NCI-H1694 (cell line): ENCODE results near the gene ZNF366.
"Not testable (repeated sequence)": the region's sequence is repeated elsewhere in the genome, so short reads cannot be mapped to it uniquely, and the experiment has no call there.

Experiments used
- DNase-seq: peaks from one replicate; lab custom pipeline; 2025; lab: John Stamatoyannopoulos, UW

The ZNF366 gene

DNA sequence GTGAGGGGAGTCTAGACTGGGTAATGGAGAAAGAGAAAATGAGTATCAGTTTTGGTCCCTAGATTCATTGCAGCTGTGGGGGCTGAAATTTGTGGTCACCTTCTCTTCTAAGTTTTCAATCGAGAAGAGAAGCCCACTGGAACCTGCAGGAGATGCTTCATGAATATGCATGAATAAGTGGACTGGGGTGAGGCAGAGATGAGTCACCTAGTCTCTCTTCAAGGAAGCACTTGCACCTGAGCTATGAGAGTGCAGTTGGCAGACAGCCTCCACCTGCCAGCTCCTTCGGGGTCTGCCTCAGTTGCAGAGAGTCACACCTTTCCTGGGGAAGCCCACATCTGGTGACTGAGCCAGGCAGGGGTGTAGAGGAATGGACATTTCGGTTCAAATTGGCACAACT is 69.1 kb downstream of the ZNF366 start:
- no peak for DNase-seq

DNA sequence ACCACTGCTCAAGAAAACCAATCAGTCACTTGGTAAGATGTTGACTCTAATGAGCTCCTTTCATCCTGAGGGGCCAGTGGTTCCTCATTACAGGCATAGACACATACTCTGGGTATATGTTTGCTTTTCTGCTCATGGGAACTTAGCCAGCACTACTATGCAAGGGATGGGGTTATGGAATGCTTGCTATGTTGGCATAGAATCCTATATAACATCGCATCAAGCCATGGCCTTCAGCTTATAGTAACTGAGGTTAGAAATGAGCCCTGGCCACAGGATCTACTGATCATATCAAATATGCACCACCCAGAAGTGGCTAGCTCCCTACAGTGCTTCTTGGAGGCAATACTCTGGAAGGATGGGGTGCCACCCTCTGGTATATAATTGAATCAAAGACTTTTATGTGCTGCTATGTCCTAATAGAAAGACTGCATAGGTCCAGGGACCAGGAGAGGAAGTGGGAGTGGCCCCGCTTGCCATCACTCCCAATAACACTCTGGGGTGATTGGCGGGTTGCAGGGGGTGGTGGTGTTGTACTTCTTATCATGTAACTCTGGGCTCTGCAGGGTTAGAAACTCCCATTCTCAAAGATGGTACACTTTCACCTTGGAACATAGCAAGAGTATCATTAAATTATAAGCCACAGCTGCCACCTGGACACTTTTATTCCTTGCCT is 70.3 kb downstream of the ZNF366 start:
- DNase-seq, result no peak

DNA sequence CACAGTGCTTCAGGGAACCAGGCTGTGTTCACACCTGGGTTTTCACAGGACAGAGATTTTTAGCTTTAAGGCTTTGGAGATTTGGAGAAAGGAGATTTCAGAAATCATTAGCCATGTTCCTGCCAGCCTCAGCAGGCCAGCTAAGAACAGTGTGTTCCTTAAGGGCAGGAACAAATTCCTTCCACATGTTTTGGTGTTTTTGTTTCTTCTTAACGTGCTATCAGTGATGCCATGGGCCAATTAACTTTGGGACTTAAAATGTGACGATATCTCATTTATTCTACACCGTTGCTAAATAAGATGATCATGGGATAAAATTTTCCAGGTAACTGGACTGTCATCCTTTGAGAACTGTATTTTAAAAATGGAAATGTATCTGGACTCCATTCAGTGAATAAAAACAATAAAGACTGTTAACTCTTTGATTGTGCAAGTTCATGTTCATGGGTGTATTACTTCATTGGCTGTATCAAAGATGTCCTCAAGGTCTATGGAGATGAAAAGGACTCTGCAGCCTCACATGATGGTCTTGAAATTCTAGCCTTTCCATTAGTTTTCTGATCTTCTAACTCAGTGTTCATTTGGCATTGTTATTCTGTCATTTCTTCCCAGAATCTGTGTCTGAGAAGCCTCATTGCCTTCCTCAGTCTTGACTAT is 72.3 kb downstream of the ZNF366 start:
- DNase-seq, result no peak

DNA sequence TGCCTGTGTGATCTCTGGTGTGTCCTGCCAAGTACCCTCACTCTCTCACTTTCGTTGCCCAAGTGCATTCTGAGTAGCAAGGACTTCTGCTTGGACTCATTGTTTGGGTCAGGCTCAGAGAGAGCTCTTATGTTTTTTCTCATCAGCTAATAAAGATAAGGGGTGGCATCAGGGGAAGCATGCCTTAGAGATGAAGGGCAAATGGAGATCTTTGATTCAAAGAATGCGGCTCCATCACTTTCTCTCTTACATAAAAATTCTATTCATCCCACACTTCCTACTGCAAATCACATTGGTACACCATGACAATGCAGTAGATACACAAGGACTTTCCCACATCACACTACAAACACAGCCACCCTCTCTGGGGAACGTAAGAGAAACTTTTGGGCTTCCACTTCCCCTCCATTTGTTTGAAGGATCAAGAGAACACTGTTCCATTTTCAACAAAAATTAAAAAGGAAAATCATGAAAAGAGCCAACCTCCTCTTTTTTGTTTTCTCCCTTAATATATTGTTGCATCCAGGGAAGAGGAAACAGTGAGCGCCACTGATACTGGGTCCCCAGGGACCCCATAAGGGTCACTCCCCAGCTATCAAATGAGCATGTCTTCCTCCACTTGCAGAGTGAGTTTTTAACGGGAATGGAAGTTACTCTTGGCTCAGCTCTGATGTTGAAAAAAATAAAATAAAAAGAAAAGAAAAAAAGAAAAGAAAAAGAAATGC is 73.0 kb downstream of the ZNF366 start:
- DNase-seq, result no peak

DNA sequence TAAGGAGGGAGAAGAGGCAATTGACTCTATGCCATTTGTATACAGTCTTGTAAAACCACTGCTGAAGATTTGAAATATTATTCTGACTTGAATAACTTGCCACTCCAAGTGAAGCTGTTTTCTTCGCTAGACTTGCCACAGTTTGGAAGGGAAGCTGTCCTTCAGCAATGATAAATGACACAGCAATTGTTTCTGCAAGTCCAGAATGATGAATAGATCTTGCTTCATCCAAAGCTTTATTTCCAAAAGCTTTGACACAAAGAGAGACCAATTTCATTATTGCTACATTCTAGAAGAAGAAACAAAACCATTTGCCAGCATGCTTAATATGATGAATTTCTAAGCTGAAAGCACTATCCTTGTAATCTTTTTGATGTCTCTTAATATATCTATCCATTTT is 73.7 kb downstream of the ZNF366 start:
- no peak for DNase-seq

DNA sequence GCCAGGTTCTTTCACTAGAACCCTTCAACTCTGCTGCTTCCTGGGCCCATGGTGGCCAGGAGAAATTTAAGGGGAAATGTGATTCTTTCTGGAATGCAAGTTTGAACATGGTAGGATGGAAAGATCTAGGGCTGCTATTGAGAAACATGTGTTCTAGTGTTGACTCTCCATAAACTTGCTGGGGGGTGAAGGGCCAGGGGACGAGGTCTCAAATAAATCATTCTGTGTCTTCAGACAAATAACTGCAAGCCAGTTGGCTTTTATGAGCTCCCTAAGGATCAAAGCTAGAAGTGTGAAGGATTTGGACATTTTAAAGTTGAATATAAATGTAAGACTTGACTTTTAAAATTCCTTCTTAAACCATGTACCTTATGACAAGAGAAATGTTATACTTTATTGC is 78.5 kb downstream of the ZNF366 start:
- no peak for DNase-seq

DNA sequence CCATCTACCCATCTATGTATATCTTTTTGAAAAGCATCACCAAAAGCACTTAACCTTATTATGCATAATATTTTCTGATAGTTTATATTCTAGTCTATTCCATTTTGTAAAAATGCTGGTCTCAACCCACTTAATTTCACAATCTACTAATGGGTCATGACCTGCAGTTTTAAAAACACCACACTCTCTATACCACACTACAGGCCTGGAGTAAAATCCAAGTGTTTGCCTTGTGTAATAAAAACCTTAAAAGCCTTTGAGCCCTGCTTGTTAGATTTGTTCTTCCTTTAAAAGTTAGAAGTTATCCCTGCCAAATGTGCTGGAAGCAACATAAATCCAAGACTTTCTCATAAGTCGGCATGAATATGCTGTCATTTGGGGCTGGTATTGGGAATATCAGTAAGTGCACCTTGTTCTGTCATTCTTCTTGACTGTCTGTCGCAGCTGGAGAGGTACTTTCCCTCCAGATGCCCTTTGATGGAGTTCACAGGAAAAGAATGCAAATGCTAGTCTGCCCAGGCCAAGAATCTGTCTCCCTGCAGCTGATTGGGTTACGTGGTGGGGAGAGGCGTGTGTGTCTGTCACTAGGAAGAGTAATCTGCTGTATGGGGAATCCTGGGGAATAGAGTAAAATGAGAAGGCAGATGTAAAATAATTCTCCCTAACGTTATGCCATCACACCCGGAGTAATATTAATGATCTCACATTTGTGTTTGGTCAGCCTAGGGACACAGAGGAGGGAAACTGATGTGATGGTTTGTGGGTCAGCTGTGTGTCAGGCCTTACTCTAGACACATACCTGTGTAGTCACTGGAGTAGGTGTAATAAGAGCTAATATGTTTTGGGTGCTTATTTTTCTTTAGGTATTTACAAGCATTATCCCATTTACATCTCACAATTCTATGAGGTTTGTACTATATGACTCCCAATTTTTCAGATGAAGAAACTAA is 79.4 kb downstream of the ZNF366 start:
- no peak for DNase-seq

DNA sequence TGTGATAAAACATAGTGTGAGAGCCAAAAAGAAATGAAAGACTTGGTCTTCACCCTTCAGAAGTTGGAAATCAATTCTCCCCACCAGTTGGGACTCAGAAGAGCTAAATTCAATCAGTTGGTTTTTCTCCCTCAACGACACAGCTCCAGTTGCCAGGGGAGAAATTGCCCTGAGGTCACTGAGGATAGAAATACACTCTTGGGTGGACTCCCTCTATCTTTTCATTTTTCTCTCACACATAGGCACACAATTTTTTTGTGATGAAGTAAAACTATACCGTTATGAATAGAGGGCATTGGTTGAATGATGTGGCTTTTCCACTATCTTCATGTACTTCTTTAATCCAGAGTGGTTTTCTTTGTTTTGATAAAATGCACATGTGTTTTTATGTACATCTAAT is 80.2 kb downstream of the ZNF366 start:
- DNase-seq, result no peak

DNA sequence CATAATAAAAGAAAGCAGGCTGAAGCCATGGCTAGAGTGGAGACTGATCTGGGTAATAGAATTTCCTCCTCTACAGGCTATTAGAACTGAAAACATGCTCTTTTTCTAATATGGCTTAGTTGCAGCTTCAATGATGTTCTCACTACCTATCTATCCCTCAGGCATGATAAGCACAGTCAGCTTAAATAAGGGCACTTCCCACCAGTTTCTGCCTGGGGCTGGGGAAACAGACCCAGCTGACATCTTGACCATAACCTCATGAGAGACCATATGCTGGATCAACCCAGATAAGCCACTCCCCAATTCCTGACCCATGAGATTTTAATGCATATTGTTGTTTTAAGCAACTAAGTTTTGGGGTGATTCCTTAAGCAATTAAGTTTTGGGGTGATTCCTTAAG is 81.2 kb downstream of the ZNF366 start:
- DNase-seq, result no peak

DNA sequence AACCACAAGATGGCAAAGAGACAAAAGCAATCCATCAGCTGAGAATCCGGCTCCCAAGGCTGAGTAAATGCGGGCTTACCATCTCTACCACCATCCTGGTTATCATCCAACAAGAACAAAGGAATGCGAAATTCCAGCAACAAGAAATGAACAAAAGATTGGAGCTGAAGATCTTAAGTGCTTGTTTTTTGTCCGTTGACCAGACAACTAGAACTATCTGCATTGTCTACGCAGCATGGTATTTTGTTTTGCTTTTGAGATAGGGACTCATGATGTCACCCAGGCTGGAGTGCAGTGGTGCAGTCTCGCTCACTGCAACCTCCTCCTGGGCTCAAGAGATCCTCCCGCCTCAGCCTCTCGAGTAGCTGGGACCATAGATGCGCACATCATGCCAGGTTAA is 88.9 kb downstream of the ZNF366 start:
- no peak for DNase-seq

DNA sequence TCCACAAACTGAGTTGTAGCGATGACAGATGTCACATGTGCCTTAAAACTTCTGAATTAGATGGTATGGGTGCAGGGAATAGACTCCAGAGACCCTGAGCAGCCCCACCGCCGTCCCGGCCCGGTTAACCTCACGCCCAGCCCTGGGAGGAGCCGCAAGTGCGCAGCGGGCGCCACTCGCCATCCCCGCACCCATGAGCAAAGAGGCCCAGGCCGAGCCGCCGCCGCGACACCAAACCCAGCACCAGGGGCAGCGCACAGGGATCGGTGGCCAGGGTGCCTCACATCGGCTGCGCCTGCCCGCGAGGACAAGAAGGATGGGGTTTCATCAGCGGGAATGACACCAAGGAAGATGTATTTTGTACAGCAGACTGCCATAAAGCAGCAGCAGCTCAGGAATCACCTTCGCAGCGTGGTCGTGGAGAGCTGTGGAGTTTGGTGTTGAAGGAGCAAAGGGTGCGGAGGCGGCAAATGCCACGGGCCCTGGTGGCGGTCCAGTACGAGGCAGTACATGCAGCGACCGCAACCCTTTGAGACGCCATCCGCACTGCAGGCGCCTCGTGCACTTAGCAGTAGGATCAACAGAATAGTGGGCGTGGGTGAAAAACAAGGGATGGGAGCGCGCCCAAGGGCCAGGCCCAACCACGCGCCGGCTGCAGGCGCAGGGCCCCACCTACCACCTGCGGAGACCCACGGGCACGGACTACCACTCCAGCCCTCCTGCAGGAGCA is 89.7 kb downstream of the ZNF366 start:
- no peak for DNase-seq

DNA sequence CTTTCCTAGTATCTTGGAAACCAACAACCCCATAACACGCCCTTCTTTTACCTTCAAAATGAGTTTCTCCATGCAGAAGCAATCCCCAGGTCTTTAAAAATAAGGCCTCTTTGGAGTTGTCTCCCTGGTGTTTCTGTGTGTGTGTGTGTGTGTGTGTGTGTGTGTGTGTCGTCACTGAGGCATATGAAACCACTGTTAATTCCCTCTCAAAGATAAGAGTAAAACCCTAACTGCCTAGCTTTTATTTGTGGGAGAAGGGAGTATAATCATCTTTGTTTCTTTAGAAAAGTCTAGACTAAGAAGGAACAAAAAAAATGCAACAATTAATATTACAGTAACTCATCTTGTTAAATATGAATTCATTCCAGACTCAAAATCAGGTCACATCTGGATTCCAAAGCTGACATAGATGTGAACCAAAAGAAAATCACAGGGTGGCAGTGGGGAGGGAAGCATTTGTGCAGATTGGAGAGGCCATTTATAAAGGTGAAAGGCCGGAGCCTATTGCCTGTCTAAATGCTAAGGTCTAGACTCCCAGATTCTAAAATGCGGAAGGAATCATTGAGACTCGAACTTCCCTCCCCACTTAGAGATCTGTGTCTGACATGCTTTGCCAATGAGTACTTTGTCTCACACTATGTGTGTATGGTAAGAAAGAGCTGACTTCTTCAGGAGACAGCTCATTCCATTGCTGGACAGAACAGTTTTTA is 91.4 kb downstream of the ZNF366 start:
- DNase-seq, result no peak

DNA sequence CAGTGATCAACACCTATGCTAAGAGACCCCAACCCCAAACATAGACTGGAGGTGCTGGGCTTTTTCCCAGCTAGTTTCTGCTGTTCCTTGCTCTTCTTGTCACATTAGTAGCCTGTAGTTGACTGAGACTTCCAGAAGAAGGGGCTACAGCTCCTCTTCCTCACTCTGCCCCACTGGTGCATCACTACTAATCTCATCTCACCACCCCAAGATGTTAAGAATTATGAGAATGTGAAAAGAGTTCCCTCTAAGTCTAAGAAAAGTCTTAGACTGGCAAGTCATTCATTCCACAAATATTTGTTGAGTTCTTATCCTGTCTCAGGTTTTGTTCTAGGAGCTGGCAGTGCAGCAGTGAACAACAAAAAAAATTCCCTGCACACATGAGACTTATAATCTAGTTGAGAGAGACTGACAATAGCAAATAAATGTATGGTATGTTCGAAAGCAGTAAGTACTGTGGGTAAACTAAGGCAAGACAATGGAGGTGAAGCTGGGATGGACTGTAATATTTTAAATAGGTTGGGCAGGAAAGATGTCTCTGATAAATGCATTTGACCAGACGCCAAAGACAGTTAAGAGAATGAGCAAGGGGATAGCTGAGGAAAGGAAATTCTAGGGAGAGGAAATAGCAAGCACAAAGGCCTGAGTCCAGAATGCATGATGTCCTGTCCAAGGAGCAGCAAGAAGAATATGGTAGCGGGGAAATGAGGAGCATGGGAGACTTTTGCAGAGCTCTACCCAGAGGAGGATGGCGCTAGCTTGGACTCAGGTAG is 94.7 kb downstream of the ZNF366 start:
- no peak for DNase-seq

DNA sequence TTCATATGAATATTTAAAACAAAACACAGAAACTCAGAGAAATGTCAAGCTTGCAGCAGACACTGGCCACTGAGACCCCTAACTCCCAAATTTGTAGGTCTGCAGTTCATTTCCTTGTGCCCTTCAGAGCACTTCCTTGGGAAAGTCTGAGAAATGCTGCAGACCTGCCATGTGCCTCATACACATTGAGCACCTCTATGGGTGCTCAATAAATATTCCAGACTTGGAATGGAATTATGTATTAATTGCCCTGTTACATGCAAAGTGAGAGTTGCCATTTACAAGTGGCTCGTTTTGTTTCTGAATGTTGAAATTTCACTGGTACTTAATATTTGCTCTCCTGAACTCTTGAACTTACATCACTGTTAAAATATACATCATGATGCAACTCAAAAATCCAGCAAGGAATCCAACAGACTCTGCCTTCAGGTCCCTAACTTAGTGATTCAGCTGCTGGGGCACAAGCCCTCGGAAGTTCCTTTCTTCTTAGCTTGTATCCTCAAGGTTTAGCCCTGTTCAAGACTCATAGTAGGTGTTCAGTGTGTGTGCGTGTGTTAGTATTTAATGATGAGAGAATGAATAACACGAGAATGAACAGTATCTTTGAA is 96.4 kb downstream of the ZNF366 start:
- DNase-seq, result no peak

DNA sequence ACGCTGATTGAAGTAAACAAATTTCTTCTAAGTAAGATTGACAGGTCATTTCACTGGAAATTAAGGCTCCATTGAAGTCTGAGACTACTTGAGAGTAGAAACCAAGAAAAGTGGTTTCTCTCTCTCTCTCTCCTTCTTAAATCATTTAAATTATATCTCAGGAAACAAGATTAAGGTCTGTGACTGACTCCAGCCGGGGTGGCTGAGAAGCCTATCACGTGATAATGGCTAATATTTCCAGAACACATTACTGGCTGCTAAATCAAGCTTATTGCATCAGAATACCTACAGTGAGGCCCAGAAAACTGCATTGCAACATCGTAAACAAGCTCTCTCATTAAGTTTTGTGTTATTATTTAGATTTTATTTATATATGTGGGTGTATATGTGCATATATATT is 98.6 kb downstream of the ZNF366 start:
- no peak for DNase-seq

DNA sequence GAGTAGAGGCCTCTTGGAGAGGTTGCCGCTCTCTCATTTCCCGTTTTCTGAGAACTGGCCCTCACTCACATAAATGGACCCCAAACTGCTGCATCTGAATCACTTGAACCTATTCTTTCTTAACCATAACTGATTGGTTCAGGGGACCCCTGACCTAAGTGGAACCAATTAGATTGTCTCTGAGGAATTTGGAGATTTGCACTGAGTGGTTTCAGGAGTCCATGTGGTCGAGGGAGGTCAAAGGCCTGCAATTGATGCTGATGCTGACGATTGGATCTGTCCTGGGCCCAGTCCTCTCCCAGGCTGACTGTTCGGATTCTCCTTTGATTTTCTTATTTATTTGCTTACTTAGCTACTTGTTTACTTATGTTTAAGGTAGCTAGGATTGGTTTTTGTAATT is 99.1 kb downstream of the ZNF366 start:
- DNase-seq, result no peak

DNA sequence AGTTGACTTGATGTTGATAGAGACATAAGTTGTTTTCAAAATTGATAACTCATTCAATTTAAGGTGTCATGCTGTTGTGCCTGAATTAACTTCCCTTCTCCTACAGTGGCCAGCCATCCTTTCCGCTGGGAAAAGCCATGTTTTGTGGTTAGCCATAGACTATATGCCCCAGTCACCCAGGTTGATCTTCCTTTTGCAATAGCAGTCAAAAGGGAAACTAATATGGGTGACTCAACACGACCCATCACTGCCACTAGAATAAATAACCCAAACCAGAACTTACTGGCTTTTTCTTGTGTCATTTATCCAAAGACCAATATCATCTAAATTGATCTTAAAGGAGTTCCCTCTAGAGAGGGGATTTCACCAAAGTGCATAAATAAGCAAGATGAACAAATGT is 99.7 kb downstream of the ZNF366 start:
- DNase-seq, result no peak

DNA sequence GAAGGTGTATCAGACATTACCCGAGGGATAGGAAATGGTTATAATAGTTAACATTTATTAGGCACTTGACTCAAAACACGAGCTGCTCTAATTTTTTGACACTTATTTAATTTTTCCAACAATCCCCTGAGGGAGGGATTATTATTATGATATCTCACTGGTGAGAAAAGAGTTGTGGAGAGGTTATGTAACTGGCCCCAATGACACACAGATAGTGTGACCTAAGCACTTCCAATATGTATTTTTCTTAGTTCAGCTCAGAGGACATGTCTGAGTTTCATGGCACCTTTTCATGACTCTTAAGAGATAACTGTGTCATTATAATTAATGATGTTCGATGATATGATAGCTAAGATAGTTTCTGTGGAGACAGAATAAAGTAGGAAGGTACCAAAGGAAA is 100.1 kb downstream of the ZNF366 start:
- no peak for DNase-seq

DNA sequence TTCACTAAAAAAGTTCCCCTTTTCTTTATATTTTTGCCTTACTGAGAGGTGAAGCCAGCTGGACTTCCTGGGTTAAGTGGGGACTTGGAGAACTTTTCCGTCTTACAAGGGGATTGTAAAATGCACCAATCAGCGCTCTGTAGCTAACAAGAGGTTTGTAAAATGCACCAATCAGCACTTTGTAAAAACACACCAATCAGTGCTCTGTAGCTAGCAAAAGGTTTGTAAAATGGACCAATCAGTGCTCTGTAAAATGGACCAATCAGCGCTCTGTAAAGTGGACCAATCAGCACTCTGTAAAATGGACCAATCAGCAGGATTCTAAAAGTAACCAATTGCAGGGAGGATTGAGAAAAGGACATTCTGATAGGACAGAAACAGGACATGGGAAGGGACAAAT is 102.4 kb downstream of the ZNF366 start:
- DNase-seq, result not testable (repeated sequence)
